SH-SY5Y (cell line): Measurements from ENCODE around the gene SPATS2L.

Experiments
- GATA2 ChIP-seq: IDR thresholded peaks from 2 replicates; pipeline ENCODE4 v1.6.1; 2011; ENCODE audit warnings: mild to moderate bottlenecking, low read depth, low read length
- GATA3 ChIP-seq: IDR thresholded peaks from 2 replicates; pipeline ENCODE4 v1.6.1; 2011; ENCODE audit warnings: low read depth, mild to moderate bottlenecking, low read length, moderate library complexity

DNA sequence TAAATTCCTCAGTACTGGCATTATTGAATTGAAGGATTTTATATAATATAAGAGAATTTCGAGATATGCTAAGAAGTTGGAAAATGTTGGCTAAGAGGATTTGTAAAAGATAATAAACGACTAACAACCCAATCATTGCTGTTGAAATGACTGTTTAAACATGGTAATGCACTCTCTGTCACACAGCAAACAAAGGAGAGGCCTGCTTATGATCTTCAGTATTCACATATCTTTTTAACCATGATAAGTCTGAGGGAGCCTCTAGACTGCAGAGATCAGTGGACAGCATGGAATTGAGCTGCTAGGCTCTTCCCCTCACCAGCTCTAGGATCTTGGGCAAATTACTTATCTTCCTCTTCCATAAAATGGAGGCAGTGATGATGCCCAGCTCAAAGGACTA lies 200.7 kb downstream of the SPATS2L start:
- TF ChIP-seq GATA2 (no peak), GATA3 (no peak)
